ENCODE results near the gene MAN1A1. TPM values are rescaled to one million over a fixed set of nuclear protein-coding genes. Genes with fewer than 3 reads are reported as not detected.

Gene MAN1A1
- polyA plus RNA-seq, 2 of the 4 experiments (the other 2 are of a cell fraction) = 0.05 TPM; not detected in 1

DNA sequence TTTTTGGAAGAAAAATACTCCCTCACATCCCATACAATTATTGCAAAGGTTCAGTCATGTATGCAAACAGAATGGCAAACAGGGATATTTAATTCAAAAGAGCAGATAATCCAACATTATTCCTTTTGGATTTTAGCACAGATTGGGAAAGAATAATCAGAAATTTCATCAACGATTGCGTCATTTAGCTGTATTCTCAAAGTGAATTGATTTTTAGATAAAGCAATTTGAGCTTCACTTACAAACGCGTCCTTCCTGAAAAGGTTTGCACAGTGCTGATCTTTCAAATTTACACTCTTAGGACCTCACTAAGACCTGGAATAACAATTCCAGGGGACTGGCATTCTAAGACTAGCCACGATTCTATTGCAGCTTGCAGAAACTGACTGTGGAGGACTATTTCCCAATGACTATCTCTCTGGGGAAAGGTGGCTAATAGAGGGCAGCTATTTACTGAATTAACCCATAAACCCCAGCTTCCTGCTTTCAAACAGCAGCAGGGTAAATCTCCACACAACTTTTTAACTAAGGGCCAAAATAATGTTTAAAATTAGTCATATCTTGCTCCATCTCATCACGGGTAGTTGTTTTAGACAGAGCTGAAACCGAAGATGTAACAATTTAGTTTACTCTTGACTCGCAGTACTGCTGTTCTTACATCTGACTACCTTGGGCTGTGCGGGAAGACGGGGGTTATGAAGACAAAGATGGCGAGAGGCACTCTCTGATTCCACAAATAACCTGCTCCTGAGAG, 139.9 kb downstream of the MAN1A1 start:
- no peak for ATAC-seq
- Histone ChIP-seq H3K9me3 (no peaks in the 10 kb centered on the region), H3K4me3 (no peak overlapping the region), H3K4me2 (no peak overlapping the region), H3K4me1 (no peaks in the 10 kb centered on the region), H3K27ac (no peak overlapping the region)
- CTCF ChIA-PET = interaction anchor here (0.6 kb wide), 1 partner anchor 41 kb away, joined by 4 read pairs; no protein-coding TSS in a partner anchor
- no peak for TF ChIP-seq CHD4 (IDR thresholded peaks at IDR 0.05; ENCODE audit: borderline replicate concordance)
- no peak for TF ChIP-seq PHF8 (IDR thresholded peaks at IDR 0.05; ENCODE audit: borderline replicate concordance, low read depth)
- no peak for TF ChIP-seq POLR2A (IDR thresholded peaks at IDR 0.05; ENCODE audit: low read length)
- POLR2A ChIA-PET = no interaction called here
- 46% methylated on average over 11 of the region's 11 CpGs for WGBS (ENCODE audit: missing lambda C conversion rate)
- FAIRE-seq = no peak
- no peak for DNase-seq (ENCODE audit: low read depth in 1 of 2, low spot score in 1 of 2)

DNA sequence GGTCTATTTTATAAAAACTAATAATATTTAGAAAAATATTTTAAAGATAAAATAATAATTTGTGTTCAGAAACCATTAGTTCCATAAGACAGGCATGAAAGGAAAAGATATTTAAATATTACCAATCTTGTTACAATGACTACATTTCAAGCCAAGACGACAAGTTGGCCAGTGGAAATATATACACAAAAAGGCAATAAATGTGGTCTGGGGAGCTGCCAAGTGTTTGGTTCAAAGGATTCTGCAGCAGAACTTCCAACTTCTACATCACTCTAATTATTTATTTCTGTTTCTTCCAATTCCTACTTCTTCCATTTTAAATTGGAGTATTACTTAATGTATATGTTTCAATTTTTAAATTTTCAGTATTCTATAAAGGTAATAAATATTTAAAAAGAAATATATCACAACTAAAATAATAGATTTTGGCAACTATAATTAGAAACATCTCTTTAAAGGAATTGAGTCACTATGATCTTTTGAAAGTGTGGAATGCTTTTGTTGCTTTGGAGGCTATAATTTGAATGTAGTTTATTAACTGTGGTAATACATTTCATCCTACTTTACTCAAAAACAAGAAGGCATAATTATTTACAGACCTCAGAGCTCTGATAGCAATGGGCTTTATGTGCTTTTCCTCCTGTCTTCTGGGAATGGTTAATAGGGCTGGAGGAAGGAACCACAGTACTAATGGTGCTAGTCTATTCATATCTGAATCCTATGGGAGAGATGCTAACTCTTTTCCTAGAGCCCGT, 141.4 kb downstream of the MAN1A1 start:
- no peak for FAIRE-seq
- Histone ChIP-seq H3K4me1 (no peaks in the 10 kb centered on the region), H3K27ac (no peak overlapping the region), H3K4me2 (no peak overlapping the region), H3K4me3 (no peak overlapping the region), H3K9me3 (no peaks in the 10 kb centered on the region)
- CTCF ChIA-PET = no interaction called here
- POLR2A ChIA-PET = no interaction called here
- TF ChIP-seq, protein P1, sequence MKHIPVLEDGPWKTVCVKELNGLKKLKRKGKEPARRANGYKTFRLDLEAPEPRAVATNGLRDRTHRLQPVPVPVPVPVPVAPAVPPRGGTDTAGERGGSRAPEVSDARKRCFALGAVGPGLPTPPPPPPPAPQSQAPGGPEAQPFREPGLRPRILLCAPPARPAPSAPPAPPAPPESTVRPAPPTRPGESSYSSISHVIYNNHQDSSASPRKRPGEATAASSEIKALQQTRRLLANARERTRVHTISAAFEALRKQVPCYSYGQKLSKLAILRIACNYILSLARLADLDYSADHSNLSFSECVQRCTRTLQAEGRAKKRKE (CRISPR knock-in tag; IDR thresholded peaks at IDR 0.05; ENCODE audit: low read depth) = no peak
- TF ChIP-seq GATA3 (IDR thresholded peaks at IDR 0.05; ENCODE audit: borderline replicate concordance) (no peak), MAZ (IDR thresholded peaks at IDR 0.05; ENCODE audit: borderline replicate concordance, low read depth, low read length) (no peak), SMC3 (IDR thresholded peaks at IDR 0.05) (no peak), TFCP2L1 (CRISPR knock-in tag; IDR thresholded peaks at IDR 0.05) (no peak), EP300 (IDR thresholded peaks at IDR 0.05) (no peak), POLR2A (IDR thresholded peaks at IDR 0.05; ENCODE audit: low read length) (no peak), FOSB (CRISPR knock-in tag; IDR thresholded peaks at IDR 0.05) (no peak), HOXB5 (CRISPR knock-in tag; IDR thresholded peaks at IDR 0.05) (no peak), MYC (IDR thresholded peaks at IDR 0.05; ENCODE audit: borderline replicate concordance, low read length) (no peak), ZNF302 (CRISPR knock-in tag; IDR thresholded peaks at IDR 0.05) (no peak), HEYL (CRISPR knock-in tag; IDR thresholded peaks at IDR 0.05) (no peak)
- TF ChIP-seq, protein P2, sequence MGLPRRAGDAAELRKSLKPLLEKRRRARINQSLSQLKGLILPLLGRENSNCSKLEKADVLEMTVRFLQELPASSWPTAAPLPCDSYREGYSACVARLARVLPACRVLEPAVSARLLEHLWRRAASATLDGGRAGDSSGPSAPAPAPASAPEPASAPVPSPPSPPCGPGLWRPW (IDR thresholded peaks at IDR 0.05) = no peak
- WGBS (ENCODE audit: missing lambda C conversion rate) = 64% methylated on average over 2 of the region's 2 CpGs
- DNase-seq (ENCODE audit: low read depth in 1 of 2, low spot score in 1 of 2) = no peak
- no peak for ATAC-seq

DNA sequence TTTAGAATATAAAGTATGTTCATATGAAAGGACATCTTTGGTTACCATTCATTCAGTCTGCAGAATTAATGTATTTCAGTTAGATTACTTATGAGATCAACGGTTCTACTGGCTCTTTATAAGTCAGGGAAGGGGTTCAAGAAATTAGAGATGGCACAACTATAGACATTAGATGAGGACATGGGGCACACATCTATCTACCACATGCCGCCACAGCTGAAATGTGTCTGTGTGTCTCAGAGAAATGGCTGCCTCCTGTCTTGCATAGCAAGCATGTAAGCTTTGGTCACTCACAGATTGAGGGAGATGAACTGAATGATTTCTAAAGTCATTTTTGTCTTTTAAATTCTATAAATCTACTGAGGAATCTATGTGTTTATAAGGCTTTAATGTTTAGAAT, 142.2 kb downstream of the MAN1A1 start:
- no peak for DNase-seq (ENCODE audit: low read depth in 1 of 2, low spot score in 1 of 2)
- ChIA-PET CTCF (no interaction called here), POLR2A (no interaction called here)
- Histone ChIP-seq H3K4me3 (no peak overlapping the region), H3K9me3 (no peaks in the 10 kb centered on the region), H3K27ac (no peak overlapping the region), H3K4me1 (no peaks in the 10 kb centered on the region), H3K4me2 (no peak overlapping the region)
- FAIRE-seq = no peak
- no peak for TF ChIP-seq BHLHE40 (IDR thresholded peaks at IDR 0.05; ENCODE audit: low read depth, low read length)
- TF ChIP-seq RARB (CRISPR knock-in tag; IDR thresholded peaks at IDR 0.05) = no peak
- no peak for TF ChIP-seq JUN (IDR thresholded peaks at IDR 0.05)
- no peak for TF ChIP-seq FOSL2 (IDR thresholded peaks at IDR 0.05)
- no peak for TF ChIP-seq FOSL2 (CRISPR knock-in tag; IDR thresholded peaks at IDR 0.05)
- TF ChIP-seq ZNF302 (CRISPR knock-in tag; IDR thresholded peaks at IDR 0.05) = no peak
- TF ChIP-seq POLR2A (IDR thresholded peaks at IDR 0.05; ENCODE audit: low read length) = no peak
- TF ChIP-seq EHMT2 (IDR thresholded peaks at IDR 0.05; ENCODE audit: low read depth) = no peak
- TF ChIP-seq TP53 (CRISPR knock-in tag; IDR thresholded peaks at IDR 0.05) = no peak
- no peak for TF ChIP-seq KDM1A (IDR thresholded peaks at IDR 0.05; ENCODE audit: low read depth)
- TF ChIP-seq, protein P3, sequence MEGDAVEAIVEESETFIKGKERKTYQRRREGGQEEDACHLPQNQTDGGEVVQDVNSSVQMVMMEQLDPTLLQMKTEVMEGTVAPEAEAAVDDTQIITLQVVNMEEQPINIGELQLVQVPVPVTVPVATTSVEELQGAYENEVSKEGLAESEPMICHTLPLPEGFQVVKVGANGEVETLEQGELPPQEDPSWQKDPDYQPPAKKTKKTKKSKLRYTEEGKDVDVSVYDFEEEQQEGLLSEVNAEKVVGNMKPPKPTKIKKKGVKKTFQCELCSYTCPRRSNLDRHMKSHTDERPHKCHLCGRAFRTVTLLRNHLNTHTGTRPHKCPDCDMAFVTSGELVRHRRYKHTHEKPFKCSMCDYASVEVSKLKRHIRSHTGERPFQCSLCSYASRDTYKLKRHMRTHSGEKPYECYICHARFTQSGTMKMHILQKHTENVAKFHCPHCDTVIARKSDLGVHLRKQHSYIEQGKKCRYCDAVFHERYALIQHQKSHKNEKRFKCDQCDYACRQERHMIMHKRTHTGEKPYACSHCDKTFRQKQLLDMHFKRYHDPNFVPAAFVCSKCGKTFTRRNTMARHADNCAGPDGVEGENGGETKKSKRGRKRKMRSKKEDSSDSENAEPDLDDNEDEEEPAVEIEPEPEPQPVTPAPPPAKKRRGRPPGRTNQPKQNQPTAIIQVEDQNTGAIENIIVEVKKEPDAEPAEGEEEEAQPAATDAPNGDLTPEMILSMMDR (IDR thresholded peaks at IDR 0.05) = no peak
- TF ChIP-seq SMC3 (IDR thresholded peaks at IDR 0.05) = no peak
- TF ChIP-seq KDM5A (IDR thresholded peaks at IDR 0.05) = no peak
- ATAC-seq = no peak
- 45% methylated on average over 2 of the region's 2 CpGs for WGBS (ENCODE audit: missing lambda C conversion rate)
